SH-SY5Y (cell line): ENCODE data around the gene RANBP17.

Experiments used
- GATA2 ChIP-seq: IDR thresholded peaks from 2 replicates; pipeline ENCODE4 v1.6.1; 2011; ENCODE audit warnings: mild to moderate bottlenecking, low read depth, low read length
- GATA3 ChIP-seq: IDR thresholded peaks from 2 replicates; pipeline ENCODE4 v1.6.1; 2011; ENCODE audit warnings: low read depth, mild to moderate bottlenecking, low read length, moderate library complexity

DNA sequence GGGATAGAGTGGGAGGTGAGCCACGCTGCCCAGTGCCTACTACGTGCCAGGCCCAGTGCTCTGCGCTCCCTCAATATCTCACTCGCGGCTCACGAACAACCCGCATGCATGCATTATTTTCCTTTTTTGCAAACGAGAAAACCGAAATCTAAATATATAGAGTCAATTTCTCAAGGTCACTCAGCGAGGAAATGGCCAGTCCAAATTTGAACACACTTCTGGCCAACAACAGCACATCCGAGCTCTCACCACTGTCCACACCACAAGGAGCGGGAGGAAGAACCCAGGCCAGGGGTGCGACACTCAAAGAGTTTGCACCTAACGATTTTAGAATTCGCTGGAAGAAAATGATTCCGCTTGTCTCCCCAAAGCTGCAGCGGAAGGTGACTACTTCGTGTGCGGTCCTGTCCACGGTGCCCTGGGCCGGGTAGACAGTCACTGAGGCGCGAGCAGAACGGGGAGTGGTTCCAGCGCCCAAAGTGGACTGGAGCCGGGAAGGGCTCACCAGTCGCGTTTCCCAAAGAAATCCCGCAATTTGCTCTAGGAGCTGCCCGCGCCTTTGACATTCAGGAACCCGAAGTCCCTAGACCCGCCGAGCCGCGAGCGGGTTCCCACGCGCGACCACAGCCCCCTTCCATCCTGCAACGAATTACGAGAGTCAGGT is 446.1 kb downstream of the RANBP17 start:
- no peak for TF ChIP-seq GATA3
- TF ChIP-seq GATA2: no peak
